ENCODE data around the gene RNFT1.
A peak's percentile ranks its signal among the peaks of the same experiment; 100 is the strongest.
"Not testable (repeated sequence)": the region's sequence is repeated elsewhere in the genome, so short reads cannot be mapped to it uniquely, and the experiment has no call there.

RNFT1 gene

GRCh38 chr17:59964482-59965328 is at the start of gene RNFT1:
TSS of gene RNFT1 (minus strand) at chr17:59964740. CDS start at chr17:59964663, 77 bp downstream.
- DNase-seq, result peak; percentile 56

- not testable (repeated sequence) for DNase-seq
Measured at GRCh38 chr17:60009326-60009725, 44.8 kb upstream of the RNFT1 start.

- DNase-seq, result not testable (repeated sequence)
Measured at GRCh38 chr17:60008377-60008776, 43.8 kb upstream of the RNFT1 start.

GRCh38 chr17:60006160-60006559 is 41.6 kb upstream of the RNFT1 start:
- no peak for DNase-seq

GRCh38 chr17:60004561-60004960 is 40.0 kb upstream of the RNFT1 start:
- not testable (repeated sequence) for DNase-seq

- DNase-seq, result not testable (repeated sequence)
Measured at GRCh38 chr17:60002405-60002804, 37.9 kb upstream of the RNFT1 start.

GRCh38 chr17:59996608-59997007 is 32.1 kb upstream of the RNFT1 start:
- not testable (repeated sequence) for DNase-seq

GRCh38 chr17:59975166-59975565 is 10.6 kb upstream of the RNFT1 start:
- not testable (repeated sequence) for DNase-seq

- DNase-seq, result not testable (repeated sequence)
Measured at GRCh38 chr17:59973483-59973882, 8.9 kb upstream of the RNFT1 start.

- DNase-seq, result no peak
Measured at GRCh38 chr17:59972778-59973177, 8.2 kb upstream of the RNFT1 start.

- DNase-seq, result not testable (repeated sequence)
Measured at GRCh38 chr17:59971771-59972170, 7.2 kb upstream of the RNFT1 start.

- DNase-seq, result no peak
Measured at GRCh38 chr17:59963738-59964481, 630 bp downstream of the RNFT1 start.

- no peak for DNase-seq
Measured at GRCh38 chr17:59962739-59963318, 1.7 kb downstream of the RNFT1 start.

GRCh38 chr17:59959574-59959973 is 5.0 kb downstream of the RNFT1 start:
- DNase-seq, result not testable (repeated sequence)

GRCh38 chr17:59954856-59955255 is 9.7 kb downstream of the RNFT1 start:
- DNase-seq, result no peak

GRCh38 chr17:59950049-59950448 is 14.5 kb downstream of the RNFT1 start:
- no peak for DNase-seq

- not testable (repeated sequence) for DNase-seq
Measured at GRCh38 chr17:59947310-59947709, 17.2 kb downstream of the RNFT1 start.

GRCh38 chr17:59946433-59946832 is 18.1 kb downstream of the RNFT1 start:
- DNase-seq, result not testable (repeated sequence)

- no peak for DNase-seq
Measured at GRCh38 chr17:59941131-59941530, 23.4 kb downstream of the RNFT1 start.

GRCh38 chr17:59940697-59941096 is 23.8 kb downstream of the RNFT1 start:
- not testable (repeated sequence) for DNase-seq

GRCh38 chr17:59933317-59933716 is 31.2 kb downstream of the RNFT1 start:
- not testable (repeated sequence) for DNase-seq

GRCh38 chr17:59930768-59931167 is 33.8 kb downstream of the RNFT1 start:
- not testable (repeated sequence) for DNase-seq

- not testable (repeated sequence) for DNase-seq
Measured at GRCh38 chr17:59930121-59930520, 34.4 kb downstream of the RNFT1 start.

All from SHP77 treated with DMSO at 0.1 percent for 48 hours (cell line).